Cerebellar cortex (tissue), 1 donor: ENCODE measurements around the gene MN1.

Source experiments
- DNase-seq: peaks from one replicate; pipeline ENCODE4 v3.0.0-alpha.2; 2015; ENCODE audit warnings: low spot score

Gene MN1

GRCh38 chr22:27785831-27786230 lies 15.7 kb downstream of the MN1 start:
- DNase-seq: no peak

DNA sequence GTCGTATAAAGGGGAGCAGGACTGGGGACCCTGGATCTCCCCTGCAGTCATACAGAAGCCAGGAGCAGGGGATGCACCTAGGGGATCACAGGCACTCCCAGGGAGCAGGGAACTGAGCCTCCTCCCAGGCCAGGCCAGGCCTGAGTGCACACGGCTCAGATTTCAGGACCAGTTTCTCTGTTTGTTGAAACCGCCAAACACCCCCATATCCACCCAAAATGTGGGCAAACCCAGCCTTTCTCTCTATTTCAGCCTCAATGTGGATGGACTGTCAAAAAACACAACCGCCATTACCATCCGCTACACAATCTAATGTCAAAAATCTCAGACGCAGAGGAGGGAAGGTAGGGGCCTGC lies 17.5 kb downstream of the MN1 start:
- no peak for DNase-seq

GRCh38 chr22:27783436-27784119 lies 18.0 kb downstream of the MN1 start:
- DNase-seq: no peak

DNA sequence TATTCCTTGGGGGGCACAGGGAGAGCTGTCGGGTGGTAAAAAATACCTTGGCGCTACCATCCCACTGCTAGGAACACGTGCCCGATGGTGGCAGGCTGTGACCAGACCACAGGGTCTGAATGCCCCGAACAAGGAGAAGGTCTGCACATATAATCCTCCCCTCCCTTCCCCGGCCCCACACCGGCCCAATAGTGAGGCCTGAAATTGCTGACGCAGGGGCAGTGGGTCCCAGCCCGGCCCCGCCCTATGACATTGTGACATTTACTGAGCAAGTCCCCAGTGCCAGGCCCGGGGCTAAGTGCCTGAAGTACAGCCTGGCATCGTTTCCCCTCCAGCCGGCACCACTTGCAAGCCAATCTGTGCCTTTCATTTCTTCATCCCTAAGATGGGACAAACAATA lies 19.5 kb downstream of the MN1 start:
- no peak for DNase-seq

- no peak for DNase-seq
Measured at GRCh38 chr22:27780161-27780575, 21.4 kb downstream of the MN1 start.

- DNase-seq: no peak
Measured at GRCh38 chr22:27779643-27780042, 21.9 kb downstream of the MN1 start.

DNA sequence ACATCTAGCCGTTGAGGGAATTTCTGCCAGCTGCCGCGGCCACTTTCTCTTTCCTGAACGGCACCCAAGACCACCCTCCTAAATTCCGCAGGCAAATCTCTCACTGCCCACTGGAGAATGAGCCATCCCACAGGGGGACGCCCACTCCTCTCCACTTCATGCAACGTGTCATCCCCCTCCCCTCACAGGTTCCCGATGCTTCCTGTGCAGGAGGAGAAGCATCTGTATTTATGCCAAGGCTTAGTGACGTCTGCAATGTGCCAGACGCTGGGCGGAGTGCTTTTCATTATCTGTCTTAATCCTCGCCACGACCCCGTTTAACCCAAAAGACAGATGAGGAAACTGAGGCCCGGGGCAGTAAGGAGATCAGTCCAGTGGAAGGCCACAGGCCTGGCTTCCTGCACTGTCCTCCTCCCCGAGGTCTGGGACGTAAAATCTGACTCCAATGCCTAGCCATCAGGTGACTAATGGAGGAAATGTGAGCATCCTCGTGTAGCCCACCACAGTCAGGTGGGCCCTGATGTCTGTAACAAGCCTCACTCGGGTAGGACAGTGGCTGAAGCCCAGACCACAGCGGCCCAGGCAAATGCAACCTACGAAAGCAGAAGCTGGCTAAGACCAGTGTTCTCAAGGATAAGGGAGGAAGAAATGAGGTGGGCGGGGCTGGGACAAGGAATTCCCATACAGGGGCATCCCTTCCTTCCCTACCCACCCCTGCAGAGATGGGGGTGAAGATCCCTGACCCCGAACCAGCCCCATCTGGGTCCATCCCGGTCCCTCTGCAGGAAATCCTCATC lies 23.1 kb downstream of the MN1 start:
- no peak for DNase-seq

GRCh38 chr22:27777128-27777527 lies 24.4 kb downstream of the MN1 start:
- DNase-seq: no peak

- DNase-seq: no peak
Measured at GRCh38 chr22:27776650-27776958, 25.0 kb downstream of the MN1 start.

DNA sequence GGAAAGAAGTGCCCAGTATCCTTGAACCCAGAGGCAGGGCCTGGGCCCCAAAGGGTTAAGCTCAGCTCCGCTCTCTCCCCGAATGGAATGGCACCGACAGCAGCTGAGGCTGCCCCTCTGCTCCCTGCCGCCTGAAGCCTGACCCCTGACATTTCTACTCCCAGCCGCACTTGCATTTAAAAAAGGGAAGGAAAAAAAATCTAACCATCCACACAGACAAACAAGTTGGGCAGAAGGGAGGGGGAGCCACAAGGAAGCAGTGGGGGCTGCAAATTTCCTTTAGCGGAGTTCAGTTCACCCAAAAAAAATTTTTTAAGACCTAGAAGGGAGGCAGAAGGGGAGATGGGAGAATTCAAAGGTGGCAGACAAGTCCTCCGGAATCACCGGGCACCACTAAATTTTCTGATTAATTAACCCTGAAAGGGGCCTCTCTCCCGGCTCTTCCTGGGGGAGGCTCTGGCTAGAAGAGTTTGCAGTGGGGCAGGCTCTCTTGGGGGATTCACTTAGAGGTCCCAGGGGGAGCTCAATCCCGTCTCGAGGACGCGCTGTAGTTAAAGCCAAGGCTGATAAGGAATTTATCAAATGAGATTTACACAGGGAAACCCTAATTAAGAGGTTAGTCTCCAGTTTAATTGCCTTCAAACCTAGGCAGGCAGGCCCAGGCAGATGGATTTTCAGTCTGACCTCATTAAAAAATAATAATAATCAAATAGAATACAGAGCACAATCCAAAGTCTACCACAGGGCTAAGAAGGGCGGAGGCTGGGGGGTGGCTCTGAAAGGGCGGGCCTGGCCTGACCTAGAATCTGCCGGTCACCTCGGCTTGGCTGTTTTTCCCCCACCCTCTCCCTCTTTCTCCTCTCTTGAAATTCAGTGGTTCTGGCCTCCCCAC lies 25.6 kb downstream of the MN1 start:
- DNase-seq: no peak

DNA sequence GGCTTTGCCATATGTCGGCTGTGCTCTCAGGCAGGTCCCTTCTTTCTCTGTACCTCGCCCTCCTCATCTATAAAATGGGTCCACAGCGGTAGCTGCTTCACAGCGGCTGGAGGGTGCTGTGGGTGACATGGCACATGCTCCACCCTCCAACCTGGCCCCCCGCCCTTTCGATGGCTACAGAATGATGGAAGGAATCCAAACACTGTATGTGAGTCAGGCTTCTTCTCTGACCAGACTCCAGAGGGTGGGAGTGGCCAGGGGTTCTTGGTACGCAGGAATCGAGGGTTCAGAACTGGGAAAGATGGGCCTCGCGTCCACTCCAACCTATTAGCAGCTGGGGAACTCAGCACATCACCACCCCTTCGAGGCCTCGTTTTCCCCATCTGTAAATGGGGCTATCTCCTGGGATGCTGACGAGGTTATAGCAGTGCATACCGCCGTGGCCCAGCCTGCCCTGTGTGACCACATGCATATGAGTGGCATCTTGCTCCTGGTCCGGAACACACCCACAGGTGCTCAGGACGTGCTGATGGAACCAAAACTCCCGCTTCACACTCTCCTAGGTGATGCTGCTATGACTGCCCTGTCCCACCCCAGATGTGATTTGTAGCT lies 26.4 kb downstream of the MN1 start:
- DNase-seq: no peak

GRCh38 chr22:27774200-27774599 lies 27.4 kb downstream of the MN1 start:
- DNase-seq: no peak

- no peak for DNase-seq
Measured at GRCh38 chr22:27772984-27773498, 28.5 kb downstream of the MN1 start.

DNA sequence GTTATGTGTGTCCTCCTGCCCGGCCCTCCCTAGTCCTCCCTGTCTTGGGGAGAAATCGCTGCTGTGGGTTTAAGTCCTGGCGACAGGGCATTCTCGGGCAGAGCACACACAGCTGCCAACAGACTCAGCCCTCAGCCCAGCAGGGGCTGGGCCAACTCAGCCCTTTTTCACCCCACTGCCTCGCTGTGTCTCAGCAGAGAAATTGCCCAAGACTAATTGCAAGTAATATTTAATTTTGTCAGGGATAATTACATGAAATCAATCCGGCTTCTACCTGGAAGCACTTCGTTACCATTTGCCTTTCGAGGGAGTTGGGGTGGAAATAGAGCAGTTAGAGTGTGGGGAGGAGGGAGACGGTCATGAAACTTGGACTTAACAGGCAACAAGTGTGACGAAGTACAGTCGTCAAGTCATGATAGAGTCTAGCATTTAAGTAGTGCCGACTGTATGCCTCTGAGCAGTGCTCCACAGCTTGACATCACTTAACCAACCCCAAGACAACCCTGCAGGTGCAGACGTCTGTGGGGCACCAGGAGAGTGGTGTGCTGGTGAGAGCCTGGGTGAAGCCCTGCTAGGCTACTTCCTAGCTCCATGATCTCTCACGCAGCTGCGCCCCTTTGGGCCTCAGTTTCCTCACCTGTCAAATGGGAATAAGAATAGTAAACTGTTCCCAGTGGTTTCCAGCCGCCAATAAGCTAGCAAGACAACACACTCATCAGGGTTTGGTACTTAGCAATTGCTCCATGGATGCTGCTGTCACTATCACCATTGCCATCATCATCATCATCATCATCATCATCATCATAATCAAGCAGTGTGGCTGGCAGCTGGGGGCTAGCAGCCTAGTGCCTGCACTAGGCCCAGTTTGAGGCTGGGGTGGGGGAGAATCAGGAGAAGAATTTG lies 29.2 kb downstream of the MN1 start:
- DNase-seq: no peak

GRCh38 chr22:27771637-27772036 lies 29.9 kb downstream of the MN1 start:
- DNase-seq: no peak

- DNase-seq: no peak
Measured at GRCh38 chr22:27769012-27769411, 32.5 kb downstream of the MN1 start.

- DNase-seq: no peak
Measured at GRCh38 chr22:27768027-27768653, 33.4 kb downstream of the MN1 start.

- no peak for DNase-seq
Measured at GRCh38 chr22:27766679-27767078, 34.9 kb downstream of the MN1 start.

GRCh38 chr22:27765706-27766291 lies 35.8 kb downstream of the MN1 start:
- no peak for DNase-seq

DNA sequence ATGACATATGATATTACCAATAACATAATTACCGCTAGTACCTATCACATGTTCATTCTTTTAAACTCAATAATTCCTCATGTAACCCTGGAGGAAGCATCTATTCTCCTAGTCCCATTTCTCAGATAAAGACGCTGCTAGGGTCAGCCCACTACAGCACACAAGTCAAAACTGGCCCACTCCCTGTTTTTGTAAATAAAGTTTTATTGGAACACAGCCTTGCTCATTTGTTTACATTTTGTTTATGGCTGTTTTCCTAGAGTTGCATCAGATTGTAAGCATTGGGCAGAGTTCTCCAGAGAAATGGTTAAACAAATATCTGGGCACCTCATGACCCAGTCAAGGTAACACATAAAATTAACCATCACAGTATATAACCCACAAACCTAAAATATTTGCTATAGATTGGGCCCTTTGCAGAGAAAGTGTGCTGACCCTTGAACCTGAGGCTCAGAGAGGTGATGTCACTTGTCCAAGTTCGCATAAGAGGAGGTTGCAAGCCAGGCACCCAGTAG lies 36.8 kb downstream of the MN1 start:
- DNase-seq: no peak
